22Rv1 (cell line): ENCODE measurements around the gene TTLL1.

Source experiments
- CTCF ChIP-seq: fragments of 450-650 bp; IDR thresholded peaks from 2 replicates; pipeline ENCODE4 v1.5.1; 2017; ENCODE audit warnings: mild to moderate bottlenecking
- ZFX ChIP-seq: fragments of 450-650 bp; IDR thresholded peaks from 2 replicates; pipeline ENCODE4 v1.6.1; 2017; ENCODE audit warnings: antibody characterized with exemption, borderline replicate concordance

DNA sequence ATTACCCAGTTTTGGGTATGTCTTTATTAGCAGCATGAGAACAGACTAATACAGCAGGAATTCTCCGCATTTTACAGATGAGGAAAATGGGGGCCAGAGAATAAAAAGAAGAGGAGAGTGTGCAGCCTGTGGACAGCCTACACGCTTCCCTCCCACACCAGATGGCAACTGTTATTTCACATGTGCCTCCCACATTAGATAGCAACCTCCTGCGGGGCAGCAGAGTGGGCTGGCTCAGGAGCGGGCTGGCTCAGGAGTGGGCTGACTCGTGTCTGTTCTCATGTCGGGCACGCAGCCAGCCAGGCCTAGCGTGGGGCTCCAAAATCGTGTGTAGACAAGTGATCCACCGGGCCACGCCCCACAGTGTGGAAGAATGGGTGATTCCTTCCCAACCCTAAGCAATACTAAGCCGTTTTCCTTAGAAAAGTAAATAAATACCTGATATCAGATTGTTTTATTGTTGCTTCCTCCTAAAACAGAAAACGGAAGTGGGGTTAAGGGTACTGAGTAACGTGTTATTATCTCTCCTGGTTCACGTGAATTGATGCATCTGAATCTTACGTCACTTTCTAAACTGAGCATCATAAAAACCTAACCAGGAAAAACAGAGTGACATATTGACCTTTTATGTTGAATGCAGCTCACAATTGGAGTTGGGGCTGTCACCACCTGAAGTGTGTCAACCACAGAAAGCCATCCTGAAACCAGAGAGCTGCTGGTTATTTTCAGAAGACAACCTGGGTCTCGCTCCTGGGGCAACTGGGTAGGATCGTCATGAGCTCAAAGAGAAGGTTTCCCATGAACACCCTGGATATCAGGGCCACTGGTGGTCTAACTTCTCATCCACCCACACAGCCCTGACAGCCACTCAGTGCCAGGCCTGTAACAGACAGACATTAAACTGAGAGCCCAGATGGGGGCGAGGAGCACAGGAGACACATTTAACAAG lies 3.3 kb downstream of the TTLL1 start:
- no peak for TF ChIP-seq CTCF
- TF ChIP-seq ZFX, result no peak
